ENCODE results near the gene WASF2.
A peak's percentile ranks its signal among the peaks of the same experiment; 100 is the strongest.
"Not testable (repeated sequence)": the region's sequence is repeated elsewhere in the genome, so short reads cannot be mapped to it uniquely, and the experiment has no call there.

Gene WASF2

DNA sequence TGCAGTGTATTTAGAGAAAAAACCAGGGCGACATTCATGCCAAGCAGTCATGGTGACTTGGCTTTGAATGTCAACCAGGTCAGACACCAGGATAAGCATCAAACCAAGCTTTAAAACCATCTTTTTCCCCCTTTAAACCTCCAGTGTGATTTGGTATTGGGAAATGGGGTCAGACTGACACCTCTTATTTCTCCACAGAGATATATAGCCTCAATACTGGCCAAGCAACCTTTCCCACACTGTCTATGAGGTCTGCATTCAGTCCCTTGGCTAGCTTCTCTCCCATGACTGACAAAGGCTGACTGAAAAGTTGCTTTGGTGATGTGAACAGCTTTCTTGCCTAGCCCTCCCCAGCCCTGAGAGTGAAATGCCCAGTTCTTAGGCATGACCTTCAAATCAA, 75.9 kb downstream of the WASF2 start:
- DNase-seq: no peak

DNA sequence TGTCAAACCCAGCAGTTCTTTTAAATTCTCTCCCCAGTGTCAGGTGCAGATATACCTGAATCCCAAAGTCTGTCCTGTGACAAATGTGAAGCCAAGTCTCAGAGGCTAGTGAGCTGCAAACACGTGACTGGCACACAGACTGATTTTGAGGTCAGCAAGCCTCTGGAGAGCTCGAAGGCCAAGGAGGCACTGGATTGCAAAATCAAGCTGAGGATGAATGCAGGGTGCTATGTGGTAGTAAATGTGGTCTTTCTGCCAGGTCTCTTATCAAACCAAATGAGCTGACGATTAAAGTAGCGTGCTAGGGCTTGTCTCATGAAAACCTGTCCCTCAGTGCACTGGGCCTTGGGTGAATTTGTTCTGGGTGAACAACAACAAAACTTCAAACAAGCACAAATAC, 77.0 kb downstream of the WASF2 start:
- DNase-seq: no peak

DNA sequence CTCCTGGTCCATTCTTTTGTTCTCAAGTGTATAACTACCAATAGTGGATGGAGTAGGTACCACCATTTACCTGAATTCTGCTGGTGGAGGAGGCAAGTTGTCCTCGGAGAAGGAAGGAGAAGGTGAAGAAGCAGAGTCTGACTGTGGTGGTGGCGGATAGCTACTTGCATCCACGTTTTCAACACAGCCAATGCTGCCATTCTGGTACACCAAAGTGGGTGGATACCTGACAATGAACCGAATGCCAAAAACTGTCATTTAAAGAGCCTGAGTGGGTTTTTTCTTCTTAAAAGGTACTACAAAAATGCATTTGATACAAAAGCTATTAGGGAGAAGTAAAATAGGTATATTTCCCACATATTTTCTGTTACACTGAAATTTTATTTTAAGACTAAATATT, 77.5 kb downstream of the WASF2 start:
- DNase-seq: no peak

DNA sequence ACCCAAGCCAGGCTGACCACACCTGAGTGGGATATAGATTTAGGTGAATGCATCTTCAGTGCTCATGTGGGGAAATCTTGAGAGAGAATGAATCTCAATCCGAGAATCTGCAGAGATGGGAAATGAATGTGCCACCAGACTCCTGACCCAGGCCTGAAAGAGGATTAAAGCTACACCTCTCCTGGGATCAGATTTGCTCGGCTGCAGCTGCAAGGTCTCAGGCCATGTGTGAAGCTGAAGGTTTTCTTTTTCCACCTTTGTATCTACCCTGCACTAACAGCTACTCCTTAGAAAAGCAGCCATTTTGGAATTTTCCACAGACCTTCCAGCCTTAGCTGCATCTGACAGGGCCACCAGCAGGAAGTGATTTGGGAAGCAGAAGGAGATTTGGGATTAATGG, 79.3 kb downstream of the WASF2 start:
- no peak for DNase-seq

DNA sequence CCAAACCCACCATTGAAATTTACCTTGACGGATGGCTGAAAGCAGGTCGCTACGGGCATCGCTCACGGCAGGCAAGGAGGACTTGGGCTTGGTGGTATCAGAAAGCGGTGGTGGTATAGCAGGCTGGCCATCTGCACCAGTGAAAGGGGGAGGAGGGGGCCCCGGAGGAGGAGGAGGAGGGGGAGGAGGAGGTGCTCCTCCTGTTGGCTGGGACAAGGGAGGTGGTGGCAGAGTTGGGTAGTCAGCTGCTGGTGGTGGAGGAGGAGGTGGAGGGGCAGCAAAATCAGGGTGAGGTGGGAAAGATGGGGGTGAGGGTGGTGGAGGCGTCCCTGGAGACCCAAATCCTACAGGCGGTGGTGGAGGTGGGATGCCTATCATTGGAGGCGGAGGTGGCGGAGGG, 80.3 kb downstream of the WASF2 start:
- no peak for DNase-seq

DNA sequence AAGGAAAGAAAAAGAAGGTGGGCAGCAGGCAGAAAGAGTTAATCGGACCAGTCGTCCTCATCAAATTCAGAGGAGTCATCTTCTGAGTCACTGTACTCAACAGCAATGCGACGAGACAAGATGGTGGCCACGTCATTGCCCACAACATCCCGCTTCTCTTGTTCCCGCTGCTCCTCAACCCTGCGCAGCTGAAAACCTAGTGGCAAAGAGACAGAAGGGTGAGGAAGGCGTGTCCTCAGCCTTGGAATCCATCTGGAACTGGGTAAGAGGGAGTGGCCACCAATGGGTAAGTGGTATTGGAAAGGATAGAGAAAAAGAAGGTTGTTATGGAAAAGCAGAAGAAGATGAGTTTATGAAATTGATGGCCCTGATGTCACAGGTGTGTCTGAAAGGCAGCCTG, 81.8 kb downstream of the WASF2 start:
- DNase-seq: peak; percentile 53

DNA sequence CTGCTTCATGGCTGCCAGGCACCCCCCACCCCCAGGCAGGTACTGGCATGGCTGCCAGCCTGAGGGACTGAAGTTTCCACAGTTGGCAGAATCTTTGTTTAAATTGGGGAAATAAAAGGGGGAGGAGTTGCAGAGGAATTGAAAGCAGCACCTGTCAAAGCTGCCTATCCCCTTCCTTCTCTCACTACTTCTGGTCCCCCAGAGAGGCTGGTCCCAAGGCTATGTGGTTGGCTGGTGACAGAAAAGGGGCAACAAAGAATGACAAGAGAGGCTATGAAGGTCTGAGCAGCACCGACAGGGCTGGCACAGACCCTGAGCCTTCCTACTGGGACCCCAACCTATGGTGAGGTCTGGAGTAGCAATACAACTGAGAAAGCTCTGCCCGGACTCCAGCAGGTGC, 83.2 kb downstream of the WASF2 start:
- not testable (repeated sequence) for DNase-seq

DNA sequence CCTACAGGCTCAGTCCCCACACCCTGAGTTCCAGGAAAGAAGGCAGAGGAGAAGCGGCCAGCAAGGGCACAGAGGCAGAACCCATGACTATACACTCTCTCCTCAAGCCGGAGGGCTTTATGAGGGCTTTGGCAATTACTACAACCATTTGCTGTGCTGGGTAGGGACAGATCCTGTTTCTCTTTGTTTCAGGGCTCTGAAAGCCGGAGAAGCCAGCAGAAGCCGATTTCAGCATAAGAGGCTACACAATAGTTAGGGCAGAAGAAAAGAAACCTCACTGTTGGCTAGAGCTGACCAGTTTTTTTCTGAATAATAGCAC, 83.6 kb downstream of the WASF2 start:
- no peak for DNase-seq

DNA sequence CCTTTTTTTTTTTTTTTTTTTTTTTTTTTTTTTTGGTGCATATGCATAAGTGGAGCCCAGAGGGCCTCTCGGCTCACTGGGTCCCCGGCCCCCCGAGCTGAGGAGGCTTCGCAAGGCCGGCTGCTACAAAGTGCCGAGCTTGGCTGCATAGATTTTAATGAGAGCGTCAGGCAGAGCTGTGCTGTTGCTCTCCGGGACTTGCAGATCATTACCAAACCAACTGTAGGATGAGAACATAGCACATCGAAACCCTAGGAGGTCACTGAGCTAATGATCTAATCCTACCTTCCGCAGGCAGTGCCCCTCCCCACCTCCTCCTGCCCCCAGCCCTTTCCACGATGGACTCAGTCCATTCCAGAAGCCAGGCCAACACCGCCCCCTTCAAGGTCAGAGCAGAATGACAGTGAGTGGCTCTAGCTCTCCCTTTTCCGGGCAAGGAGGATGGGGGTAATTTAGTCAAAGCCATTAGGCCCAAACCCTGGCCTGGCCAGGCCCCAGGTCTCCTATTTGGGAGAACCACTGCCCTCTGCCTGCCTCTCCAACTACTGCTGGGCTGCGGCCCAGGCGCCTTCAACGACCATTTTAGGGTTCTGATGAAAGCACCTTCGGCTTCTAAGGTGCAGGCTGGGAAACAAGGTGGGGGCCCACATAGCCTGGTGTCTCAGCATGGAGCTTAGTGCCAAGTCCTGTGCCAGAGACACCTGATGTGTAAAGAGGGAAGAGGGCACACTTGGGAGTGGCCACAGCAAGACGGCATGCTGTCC, 84.2 kb downstream of the WASF2 start:
- not testable (repeated sequence) for DNase-seq

DNA sequence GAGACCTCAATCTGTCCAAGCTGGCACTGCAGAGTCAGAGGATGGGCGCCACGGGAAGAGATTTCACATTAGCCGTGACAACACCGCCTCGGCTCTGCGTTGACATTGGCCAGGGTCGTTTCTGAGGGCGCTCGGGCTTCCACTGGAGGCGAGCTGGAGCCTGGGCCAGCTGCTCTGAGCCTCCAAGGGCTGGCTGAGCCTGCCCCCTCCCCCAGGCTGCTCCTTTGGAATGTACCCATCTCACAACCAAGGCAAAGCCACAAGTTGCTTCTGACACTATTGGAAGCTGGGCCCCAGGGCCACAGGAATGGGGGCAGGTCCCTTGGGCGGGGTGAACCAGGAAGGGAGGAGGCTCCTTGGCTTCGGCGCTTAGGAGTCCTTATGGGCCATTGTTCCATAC, 84.9 kb downstream of the WASF2 start:
- peak; percentile 86 for DNase-seq

DNA sequence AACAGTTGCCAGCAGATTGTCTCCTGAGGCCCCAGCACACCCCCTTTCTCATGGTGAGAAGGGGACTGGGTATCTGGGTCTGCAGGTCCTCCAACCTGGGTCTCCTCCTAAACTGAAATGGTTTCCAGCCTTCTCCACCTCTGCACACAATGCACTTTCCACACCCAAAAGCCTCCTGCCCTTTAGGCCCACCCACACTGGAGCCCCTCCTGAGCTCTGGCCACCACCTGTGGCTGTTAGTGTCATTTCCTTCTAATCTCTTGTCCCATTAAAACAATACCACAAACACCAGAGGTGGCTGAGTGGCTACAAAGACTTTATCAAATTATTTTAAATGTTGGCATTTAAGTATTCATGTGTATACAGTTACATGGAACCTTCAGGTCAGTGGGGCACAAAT, 86.0 kb downstream of the WASF2 start:
- DNase-seq: no peak

DNA sequence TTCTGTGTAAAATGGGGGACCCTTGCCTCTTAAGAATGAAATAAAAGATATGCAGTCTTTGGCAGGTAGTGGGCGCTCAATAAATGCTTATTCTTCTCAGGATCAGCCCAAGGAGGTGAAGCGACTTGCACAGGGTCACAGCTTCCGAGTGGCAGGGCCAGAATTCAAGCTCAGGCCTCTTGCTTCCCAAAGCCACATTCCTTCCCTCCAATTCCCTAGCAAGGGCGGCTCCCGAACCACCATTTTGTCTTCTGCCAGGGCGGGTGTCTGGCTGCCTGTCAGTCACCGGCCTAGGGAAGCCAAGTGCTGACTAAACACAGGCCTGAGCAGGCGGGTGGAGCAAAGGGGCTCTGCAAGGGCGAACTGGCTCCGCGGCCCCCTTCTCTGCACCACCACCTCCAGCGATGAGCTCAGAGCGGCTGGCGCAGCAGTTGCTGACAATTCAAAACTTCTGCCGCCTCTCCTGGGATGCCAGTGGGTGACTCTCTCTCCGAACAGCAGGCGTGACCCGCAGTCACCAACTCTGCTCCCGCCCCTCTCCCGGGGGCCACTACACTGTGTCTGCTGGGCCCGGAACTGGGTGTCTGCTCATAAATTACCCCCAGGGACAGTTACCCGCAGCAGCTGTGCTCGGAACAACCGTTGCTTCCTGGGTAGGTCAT, 86.8 kb downstream of the WASF2 start:
- DNase-seq: peak; percentile 81

DNA sequence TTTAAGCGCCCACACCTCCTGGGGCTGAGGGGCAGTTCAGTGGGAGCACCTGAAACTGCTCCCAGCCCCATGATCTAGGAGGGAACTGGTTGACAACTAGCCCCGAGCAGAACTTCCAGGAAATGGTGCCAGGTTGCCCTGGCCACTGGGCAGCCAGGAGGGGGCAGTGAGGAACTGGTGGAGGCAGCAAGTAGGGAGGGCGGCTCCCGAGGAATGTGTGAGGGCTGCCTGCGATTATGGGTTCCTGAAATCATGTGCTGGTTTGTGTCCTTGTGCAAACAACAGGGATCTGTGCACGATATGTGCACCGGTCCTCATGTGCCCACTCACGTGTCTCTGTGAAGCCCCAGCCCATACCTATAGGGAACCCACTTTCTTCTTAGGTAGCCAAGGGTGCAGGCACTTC, 87.6 kb downstream of the WASF2 start:
- peak; percentile 57 for DNase-seq

DNA sequence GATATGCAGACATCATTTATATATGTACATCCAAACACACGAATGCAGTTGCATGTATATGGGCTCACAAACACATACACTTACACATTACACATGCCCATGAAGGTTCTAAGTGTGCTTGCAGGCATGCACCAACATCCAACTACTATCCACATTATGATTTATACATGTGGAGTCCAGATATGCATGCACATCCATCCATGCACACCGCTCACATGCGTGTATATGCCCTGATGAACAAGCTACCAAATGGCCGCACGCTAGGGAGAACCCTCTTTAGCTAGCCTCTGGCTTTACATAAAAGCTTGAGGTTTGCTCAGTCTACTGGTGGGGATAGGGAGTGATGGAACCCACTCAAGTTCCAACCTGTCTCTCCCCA, 89.0 kb downstream of the WASF2 start:
- no peak for DNase-seq

DNA sequence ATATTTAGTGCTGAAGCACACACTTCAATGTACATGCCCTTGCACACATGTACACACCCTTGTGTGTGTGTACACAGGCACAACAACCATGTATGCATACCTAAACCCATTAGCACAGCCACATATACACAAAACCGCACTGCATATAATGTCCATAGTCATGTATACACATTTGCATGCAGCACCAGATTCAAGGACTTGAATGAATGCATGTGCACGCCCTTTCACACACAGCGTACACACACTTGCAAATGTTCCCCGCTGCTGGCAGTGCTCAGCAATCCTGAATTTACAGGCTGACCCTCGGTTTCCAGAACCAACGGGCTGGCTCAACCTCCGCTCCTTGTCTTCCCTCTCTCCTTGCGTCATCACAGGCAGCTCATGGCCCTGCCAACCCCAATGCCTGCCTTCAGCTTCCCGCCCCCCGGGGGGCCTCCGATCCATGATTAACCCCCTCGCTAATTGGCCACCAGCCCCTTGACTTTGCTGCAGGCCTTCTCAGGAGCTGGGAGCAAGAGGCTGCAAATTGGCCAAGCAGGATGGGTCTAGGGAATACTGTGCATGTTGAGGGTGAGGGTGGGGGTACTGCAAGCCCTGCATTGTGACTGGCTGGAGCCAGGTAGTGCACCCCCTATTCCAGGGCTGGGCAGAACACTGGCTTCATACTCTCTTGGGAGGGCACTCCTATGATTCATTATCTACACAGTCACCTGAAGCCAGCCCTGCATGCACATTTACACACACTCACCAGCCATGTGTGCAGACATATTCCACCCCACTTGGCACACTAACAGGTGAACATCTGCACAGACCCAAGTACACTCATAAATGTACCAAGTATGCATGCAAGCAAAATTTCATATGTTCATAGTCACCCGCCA, 89.6 kb downstream of the WASF2 start:
- DNase-seq: no peak

DNA sequence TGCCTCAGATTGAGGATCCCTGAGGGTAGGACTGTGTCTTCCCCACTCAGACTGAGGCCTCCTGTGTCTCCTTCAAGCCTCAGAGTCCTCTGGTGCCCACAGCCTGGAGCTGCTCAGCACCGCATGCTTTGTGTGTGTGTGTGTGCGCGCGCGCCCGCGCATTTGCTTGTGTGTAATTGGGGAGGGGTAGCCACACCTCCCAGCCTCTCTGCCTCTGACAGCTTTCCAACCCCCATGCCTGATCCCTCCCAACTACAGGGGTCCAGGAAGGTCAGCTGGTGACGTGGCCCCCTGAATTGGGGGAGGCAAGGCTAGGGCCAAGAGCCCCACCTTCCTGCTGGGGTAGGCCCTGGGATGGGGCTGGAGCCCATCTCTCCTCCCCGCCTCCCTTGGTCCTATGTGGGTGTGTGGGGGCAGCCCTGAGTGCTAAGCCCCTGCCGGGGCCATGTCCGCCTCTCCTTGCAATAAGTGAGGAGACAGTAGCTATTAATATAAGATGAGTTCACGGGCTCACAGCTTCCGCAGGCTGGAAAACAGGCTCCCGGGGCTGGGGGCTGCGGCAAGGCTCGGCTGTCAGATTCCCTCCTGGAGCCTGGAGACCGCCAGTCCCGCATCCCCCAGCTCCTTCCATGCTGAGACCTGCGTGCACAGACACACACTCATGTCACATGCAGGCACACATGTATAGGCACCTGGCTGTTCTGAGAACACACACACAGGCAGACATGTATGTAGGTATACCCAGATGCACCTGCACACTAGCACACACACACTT, 90.5 kb downstream of the WASF2 start:
- peak; percentile 22 for DNase-seq

DNA sequence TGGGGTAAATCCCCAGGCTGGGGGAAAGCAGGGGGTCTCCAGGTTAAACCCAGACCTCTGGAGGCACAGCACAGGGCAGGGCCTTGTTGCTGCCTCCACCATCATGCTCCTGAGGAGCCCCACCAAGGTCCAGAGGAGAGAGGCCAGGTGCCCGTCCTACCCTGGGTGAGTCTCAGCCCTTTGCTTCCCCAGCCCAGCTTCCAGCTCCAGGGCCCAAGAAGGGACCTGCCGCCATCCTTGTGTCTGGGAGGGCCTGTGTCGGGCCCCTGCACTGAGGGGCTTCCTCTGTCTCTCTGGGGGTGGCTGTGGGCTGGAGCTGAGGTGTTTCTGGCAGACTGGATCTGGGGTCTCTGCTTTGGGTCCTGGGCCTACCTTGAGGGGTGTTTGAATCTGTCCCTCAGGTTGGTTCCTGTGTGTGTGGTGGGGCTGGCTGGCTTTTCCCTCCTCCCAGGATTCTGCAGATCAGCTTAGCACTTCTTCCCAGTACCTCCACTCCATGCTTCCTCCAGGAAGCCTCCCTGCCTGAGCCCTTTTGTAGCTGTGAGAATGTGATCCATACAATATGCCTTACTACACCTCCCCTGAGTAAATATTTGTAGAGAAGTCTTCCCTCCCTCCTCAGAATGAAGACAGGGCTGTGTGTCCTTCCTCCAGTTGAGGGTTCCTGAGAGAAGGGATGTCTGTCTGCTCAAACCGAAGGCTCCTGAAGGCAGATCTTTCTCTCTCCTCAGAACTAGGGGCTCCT, 91.4 kb downstream of the WASF2 start:
- DNase-seq: no peak

DNA sequence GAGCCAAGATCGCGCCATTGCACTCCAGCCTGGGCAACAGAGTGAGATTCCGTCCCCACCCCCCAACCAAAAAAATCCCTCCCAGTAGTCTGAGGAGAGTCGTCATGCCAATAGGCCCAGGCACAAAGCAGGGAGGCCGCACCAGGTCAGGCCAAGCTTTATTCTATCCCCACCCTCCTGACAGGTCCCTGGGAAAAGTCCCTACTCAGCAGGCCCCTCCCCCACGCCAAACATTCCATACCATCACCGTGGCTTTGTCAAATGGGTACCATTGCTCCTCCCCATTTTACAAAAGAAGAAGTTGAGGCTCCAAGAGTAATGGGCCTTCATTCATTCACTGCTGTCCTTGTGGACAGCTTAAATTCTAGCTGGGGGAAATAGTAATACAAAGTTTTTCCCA, 92.2 kb downstream of the WASF2 start:
- no peak for DNase-seq

DNA sequence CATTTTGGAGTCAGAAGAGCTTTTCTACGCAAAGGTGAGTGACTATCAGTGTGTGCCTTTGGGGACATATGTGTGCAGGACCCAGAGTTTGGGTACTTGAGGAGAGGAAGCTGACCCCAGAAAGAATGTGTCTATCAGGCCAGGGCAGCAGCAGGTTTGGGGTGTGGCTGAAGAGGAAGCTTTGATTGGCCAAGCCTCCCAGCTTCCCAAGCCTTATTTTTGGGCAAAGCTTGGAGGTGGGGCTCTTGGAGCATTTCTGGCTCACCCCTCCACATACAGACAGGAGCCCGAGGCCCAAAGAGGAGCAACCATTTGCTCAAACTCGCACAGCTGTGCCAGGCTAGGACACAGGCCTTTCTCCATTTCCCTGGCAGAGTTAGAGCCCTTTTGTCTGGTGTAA, 92.9 kb downstream of the WASF2 start:
- no peak for DNase-seq

DNA sequence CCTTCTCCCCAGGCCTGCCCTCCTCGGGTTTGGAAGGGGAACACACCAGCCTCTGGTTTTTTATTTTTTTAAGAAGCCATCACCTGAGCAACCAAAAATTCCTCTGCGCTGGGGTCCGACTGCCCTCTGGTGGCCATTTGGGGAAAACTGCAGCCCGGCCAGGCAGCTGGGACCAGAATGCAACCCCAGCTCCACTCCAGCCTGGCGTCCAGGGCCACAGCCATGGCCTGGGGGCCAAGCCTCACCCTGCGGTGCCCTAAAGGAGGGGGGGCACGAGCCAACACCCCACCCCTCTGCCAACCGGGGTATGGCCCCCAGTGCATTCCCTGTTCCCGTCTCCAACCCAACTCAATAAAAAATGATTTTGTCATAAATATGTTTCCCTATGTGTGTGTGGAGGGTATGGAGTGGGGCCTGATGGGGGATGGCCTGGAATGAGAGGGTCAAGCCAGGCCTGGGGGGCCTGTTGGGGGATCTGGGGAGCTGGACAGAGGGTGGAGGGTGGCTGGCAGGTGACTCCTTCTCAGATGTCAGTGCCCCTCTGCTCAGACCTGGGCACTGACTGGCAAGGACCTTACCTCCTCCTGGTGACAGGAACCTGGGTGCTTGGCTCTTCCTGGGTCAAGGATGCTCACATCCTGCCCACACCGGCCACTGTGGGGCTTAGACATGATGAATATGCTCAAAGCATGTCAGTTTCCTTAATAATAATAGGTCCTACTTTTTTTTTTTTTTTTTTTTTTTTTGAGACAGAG, 94.3 kb downstream of the WASF2 start:
- DNase-seq: peak; percentile 61

DNA sequence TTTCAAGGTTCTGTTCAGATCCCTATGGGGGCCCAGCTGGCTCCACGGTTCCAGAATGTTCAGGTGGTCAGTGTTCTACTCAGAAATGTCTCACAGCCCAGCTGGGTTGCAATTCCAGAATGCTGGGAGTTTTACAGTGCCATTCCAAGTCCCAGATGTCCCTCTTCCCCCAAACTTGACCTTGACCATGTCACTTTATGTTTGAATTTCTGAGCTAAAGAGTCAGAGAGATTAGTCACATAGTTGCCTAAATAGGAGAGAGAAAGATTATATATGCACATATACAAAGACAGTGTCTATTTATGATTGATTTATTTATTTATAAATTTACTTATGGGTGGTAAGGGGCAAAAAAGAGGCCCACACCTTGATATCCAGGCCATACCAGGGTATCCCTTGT, 95.0 kb downstream of the WASF2 start:
- peak; percentile 49 for DNase-seq

Data from fibroblast of skin of back (primary cell).